ENCODE results near the gene GRM8. TPM values are rescaled to one million over a fixed set of nuclear protein-coding genes. Genes with fewer than 3 reads are reported as not detected.

Gene GRM8
- total RNA-seq, 6 experiments from 2014 or later = not detected

GRCh38 chr7:126690848-126691751 is 561.6 kb downstream of the GRM8 start:
- no peaks in the 10 kb centered on the region for H3K4me1 Mint-ChIP-seq (ENCODE audit: low read depth)
- no peak for DNase-seq
- H3K36me3 Mint-ChIP-seq (ENCODE audit: low read depth) = no peaks in the 10 kb centered on the region
- H3K27me3 Mint-ChIP-seq (ENCODE audit: insufficient read depth) = no peaks in the 10 kb centered on the region; the same call in 1 of the 2 replicates
- peaks cover 7% of the 10 kb centered on the region for H3K9me3 Mint-ChIP-seq
- H3K27ac Mint-ChIP-seq = no peak overlapping the region
- no peak overlapping the region for H3K4me3 Mint-ChIP-seq
- no peak for TF ChIP-seq CTCF (IDR thresholded peaks at IDR 0.05)

DNA sequence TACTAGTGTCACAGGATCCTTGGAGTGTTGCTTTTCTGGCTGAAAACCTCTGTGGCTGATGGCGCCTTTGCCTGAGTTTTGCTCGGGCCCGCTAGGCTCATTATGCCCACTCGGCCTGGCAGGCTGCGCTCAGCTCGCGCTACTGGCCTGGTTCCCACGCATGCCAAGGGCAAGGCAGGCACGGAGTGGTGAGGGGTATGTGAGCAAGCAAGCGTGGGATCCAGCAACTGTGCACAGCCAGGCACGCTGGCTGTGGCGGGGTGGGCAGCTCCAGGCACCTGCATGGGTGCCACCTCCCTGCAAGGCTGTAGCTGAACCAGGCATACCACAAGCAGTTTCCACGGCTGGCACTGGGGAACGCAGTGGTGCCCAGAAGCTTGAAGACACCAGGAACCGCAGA is 562.6 kb downstream of the GRM8 start:
- no peak for DNase-seq
- peaks cover 12% of the 10 kb centered on the region for H3K9me3 Mint-ChIP-seq

GRCh38 chr7:126689037-126689436 is 563.7 kb downstream of the GRM8 start:
- H3K4me1 Mint-ChIP-seq (ENCODE audit: low read depth) = no peaks in the 10 kb centered on the region
- no peak for TF ChIP-seq CTCF (IDR thresholded peaks at IDR 0.05)
- no peak overlapping the region for H3K27ac Mint-ChIP-seq
- no peaks in the 10 kb centered on the region for H3K36me3 Mint-ChIP-seq (ENCODE audit: low read depth)
- DNase-seq = no peak
- H3K27me3 Mint-ChIP-seq (ENCODE audit: insufficient read depth) = no peaks in the 10 kb centered on the region; the same call in none of the 2 replicates
- H3K9me3 Mint-ChIP-seq = peaks cover 12% of the 10 kb centered on the region
- H3K4me3 Mint-ChIP-seq = no peak overlapping the region

More for the DNA sequence above, 562.6 kb downstream of the GRM8 start:
- no peak overlapping the region for H3K4me3 Mint-ChIP-seq
- no peaks in the 10 kb centered on the region; the same call in 1 of the 2 replicates for H3K27me3 Mint-ChIP-seq (ENCODE audit: insufficient read depth)
- H3K27ac Mint-ChIP-seq = no peak overlapping the region
- no peaks in the 10 kb centered on the region for H3K4me1 Mint-ChIP-seq (ENCODE audit: low read depth)
- no peak for TF ChIP-seq CTCF (IDR thresholded peaks at IDR 0.05)
- H3K36me3 Mint-ChIP-seq (ENCODE audit: low read depth) = no peaks in the 10 kb centered on the region

DNA sequence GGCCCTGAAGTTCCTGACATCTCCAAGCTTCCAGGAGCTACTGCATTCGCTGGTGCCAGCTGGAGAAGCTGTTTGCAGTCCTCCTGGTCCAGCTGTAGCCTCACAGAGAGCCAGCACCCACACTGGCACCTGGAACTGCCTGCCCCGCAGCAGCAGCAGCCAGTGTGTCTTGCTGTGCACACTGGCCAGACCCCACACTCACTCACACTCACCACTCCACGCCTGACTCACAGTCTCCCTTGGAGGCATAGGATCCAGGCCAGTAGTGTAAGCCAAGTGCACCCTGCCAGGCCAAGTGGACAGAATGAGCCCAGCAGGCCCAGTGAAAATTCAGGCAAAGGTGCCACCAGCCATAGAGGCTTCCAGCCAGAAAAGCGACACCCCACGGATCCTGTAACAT is 566.3 kb downstream of the GRM8 start:
- no peak for DNase-seq
- Mint-ChIP-seq H3K27me3 (ENCODE audit: insufficient read depth) (peaks cover 2% of the 10 kb centered on the region), H3K9me3 (peaks cover 16% of the 10 kb centered on the region), H3K4me1 (ENCODE audit: low read depth) (no peaks in the 10 kb centered on the region), H3K27ac (no peak overlapping the region), H3K36me3 (ENCODE audit: low read depth) (no peaks in the 10 kb centered on the region), H3K4me3 (no peak overlapping the region)
- TF ChIP-seq CTCF (IDR thresholded peaks at IDR 0.05) = no peak

- H3K27ac Mint-ChIP-seq = no peak overlapping the region
- peaks cover 2% of the 10 kb centered on the region for H3K27me3 Mint-ChIP-seq (ENCODE audit: insufficient read depth)
- no peak for DNase-seq
- no peak for TF ChIP-seq CTCF (IDR thresholded peaks at IDR 0.05)
- no peaks in the 10 kb centered on the region for H3K4me1 Mint-ChIP-seq (ENCODE audit: low read depth)
- H3K36me3 Mint-ChIP-seq (ENCODE audit: low read depth) = no peaks in the 10 kb centered on the region
- peaks cover 16% of the 10 kb centered on the region for H3K9me3 Mint-ChIP-seq
- H3K4me3 Mint-ChIP-seq = no peak overlapping the region
Observed at GRCh38 chr7:126685596-126685995, 567.1 kb downstream of the GRM8 start.
